HG03520 (cell line): ENCODE results near the gene ANK3.

Source experiments
- ATAC-seq: cut with Tn5 transposase; IDR thresholded peaks from one replicate; pipeline ENCODE4 v1.9.1; 2021; ENCODE audit warnings: mild to moderate bottlenecking, moderate library complexity; ENCODE audit not compliant: unreplicated experiment

ANK3 gene

DNA sequence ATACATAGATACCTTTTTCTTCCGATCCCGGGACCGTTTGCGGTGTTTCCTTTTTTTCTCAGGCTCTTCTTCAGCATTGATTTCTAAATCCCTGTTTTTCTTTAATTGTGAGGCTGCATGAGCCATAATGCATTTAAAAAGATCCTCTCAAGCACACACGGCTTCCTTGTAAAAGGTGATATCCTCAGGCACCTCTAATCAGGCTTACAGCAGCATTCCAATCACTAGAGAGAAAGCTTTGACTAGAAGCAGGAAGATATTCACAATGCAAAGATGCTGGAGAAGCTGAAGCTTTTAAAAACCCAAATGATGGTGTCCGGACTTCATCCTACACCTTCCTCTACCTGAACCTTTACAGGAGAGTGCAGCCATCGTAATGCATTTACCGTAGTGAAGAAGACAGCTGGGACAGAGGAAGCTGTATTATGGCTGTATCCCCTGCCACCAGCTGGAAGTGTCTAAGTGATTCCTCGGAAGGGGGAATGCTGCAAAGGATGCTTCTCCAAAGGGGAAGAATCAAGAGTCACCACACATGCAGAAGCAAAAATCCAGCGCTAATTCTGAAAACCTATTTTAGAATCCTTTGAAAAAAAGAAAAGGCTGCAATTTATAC, at the start of gene ANK3:
Gene ANK3, minus strand, starts transcription at position 463 of the 613 bp plus-strand sequence. Its CDS starts 337 bp downstream, at position 126.
- no peak for ATAC-seq

DNA sequence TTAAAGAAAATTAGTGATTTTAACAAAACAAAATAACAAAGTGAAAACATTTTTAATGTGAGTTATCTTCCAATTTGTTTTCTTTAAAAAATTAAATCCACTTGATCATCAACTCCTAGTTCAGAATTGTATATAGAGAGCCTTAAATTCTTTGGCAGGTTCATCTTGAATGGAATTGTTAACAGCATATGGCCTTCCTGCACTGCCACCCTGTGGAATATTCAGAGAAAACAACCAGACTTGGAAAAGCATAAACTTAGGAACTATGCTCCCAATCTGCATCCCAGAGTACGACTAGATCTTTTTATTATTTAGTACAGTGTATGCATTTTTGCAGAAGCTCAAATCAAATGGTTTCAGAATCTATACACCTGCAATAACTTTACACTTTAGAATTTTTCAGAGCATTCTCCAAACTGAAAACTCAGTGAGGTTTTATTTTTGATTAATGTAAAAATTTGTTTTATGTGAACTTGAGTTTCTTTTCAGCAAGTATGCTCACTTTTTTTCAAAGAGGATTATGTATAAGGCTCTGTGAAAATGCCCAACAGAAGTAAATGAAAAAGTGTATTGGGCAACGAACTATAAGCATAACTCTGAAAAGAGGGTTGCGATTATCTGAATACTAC, 44.9 kb upstream of the ANK3 start:
- ATAC-seq, result peak; percentile 61

DNA sequence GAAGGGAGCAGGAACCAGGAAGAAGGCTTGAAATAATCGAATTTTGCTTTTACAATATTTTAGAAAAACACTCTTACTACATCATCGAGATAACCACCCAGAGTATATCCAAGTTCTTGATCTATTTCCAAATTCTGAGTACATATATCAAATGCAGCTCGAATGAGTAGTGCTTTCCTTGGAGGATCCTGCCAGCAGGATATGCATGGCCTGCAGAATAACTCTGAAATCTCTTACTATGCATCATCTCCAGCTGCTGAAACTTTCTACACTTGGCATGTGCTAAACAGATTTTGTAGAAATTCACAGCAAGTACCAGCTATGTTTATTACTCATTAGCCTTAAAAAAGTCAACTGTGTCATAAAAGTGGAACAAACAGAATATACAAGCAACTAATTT, 44.0 kb upstream of the ANK3 start:
- no peak for ATAC-seq

DNA sequence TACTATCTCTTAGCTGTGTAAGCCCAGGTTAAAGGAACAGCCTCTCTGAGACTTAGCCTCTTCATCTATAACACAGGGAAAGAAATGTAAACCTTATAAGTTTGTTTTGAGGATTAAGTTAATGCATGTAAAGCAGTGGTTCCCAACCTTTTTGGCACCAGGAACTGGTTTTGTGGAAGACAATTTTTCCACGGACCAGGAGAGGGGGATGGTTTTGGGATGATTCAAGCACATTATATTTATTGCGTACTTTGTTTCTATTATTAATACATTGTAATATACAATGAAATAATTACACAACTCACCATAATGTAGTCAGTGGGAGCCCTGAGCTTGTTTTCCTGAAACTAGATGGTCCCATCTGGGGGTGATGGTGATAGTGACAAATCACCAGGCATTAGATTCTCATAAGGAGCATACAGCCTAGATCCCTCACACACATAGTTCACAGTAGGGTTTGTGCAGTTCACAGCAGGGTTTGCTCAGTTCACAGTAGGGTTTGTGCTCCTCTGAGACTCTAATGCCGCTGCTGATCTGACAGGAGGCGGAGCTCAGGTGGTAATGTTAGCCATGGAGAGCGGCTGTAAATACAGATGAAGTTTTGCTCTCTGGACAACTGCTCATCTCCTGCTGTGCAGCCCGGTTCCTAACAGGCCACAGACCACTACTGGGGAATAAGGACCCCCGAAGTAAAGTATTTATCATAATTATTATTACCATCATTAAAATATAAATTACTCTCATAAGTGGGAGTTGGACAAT, 41.3 kb upstream of the ANK3 start:
- ATAC-seq, result no peak

DNA sequence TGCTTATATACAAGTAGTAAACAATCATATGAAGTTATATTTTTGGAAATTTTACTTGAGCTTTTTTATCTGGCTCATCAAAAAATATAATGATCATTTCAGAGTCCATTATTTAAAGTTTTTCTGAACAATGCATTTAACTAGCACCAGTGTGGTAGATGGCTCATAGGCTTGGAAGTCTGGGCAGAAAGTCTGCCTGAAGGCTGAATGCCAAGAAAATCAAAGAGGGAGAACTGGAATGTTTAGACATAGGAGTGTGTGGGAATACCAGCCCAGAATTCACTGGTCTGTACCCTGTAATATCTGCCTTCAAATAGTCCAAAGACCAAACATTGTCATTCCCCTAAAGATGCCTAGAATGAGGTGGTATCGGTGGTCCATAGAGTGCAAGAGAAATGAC, 40.3 kb upstream of the ANK3 start:
- no peak for ATAC-seq

DNA sequence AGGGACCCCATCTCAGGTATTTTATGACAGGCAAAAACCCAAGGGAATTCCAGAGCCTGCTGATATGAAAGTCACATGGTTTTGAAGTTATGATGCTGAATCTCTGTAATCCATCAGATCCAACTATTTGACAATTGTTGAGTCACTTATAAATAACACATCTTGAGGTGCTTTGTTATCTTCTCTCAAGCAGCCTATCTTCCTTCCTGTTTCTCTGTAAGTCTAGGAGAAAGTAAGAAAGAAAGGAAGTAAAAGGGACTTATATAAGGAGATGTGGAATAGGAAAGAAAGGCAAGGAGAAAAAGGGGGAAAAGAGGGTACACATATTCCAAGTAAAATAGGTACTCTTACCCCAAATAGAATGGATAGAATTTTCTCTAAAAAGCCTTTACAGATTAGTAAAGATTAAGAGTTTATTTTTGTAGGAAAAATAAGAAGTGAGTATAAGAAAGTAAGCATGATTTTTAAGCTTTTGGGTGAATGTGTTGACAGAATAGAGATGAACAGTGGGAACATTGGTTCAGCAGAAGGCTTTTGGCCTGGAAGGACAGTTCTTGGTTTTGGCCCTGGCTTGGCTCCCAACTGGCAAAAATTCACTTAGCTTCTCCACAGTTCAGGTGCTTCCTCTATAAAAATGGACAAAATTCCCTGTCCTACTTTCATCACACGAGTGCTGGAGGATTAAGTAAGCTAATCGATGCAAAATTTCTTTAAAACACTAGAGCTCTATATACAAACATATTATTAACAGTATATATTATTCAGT, 39.6 kb upstream of the ANK3 start:
- no peak for ATAC-seq

DNA sequence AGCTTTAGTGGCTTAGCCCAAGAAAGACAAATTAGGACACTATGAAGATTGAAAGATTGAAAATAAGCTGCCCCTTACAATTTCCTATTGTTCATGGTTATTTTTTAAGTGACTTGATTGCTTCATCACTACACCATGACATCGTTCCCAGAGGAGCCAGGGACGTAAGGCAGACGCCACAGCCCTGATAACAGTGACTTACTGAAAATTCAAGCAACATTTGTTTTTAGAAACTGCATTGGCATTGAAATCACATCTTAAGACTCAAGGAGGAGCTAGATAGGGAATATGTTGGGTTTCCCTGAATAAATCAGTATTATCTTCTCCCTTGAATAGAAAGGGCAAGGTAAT, 38.7 kb upstream of the ANK3 start:
- ATAC-seq, result no peak

DNA sequence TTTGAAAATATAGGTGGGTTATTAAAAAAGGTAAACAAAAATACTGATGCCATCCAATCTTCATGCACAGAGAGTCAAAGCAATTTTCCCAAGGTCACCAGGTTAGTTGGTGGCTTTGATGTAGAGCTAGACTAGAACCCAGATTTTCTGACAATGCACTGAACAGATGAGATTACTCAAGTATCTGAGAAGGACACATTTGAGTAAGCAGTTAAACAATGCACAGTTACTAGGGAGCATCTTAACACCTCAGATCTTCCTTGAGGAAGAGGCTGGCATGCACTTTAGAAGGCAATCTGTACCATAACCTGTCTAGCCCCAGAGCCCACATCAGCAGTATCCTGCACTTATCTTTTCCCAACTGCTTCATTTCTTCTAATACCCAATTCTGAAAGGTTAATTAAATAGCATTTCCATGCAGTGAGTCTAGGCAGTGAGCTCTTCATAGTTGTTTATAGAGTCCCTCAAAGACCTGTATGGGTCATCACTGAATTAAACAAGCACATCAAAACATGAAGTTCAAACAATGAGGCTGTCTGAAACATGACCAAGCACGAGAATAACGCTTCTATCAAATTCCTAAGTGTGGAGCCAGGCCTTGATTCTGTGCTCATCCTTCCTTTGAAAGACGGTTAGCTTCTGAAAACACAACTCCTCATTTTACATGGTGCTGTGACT, 38.2 kb upstream of the ANK3 start:
- ATAC-seq, result no peak

DNA sequence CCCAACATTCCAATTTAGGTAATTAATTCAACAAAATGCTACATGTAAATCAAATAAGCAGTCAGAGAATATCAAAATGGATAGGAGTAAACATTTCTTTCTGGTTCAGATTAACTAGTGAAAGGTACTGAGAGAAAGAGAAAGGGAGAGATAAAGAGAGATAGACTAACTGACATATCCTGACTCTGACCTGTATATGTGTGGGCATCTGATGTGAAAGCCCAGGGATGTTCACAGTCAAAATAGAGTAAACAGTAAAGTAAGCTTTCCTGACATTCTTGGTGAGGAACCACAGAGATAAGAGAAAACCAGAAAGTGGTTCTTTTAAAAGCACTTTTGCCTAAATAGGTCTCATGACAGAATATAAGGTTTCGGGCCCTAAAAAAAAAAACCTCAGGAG, 37.5 kb upstream of the ANK3 start:
- ATAC-seq, result no peak

DNA sequence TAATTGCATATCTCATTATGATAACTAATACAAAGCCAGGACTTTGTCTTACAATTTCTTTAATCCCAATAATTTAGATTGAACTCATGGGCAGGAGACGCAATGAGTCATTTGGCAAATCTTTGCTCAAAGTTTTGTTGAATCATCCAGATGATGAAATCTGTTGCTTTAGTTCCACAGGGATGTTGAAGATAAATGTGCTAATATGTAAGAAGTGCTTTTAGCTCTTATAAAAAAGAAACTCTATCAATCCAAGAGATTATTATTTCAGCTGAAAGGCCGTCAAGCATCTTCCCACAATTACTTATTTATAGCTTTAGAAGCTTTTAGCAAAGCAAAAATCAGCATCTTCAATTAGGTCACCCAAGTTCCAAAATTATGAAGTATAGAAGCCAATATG, 36.8 kb upstream of the ANK3 start:
- no peak for ATAC-seq

DNA sequence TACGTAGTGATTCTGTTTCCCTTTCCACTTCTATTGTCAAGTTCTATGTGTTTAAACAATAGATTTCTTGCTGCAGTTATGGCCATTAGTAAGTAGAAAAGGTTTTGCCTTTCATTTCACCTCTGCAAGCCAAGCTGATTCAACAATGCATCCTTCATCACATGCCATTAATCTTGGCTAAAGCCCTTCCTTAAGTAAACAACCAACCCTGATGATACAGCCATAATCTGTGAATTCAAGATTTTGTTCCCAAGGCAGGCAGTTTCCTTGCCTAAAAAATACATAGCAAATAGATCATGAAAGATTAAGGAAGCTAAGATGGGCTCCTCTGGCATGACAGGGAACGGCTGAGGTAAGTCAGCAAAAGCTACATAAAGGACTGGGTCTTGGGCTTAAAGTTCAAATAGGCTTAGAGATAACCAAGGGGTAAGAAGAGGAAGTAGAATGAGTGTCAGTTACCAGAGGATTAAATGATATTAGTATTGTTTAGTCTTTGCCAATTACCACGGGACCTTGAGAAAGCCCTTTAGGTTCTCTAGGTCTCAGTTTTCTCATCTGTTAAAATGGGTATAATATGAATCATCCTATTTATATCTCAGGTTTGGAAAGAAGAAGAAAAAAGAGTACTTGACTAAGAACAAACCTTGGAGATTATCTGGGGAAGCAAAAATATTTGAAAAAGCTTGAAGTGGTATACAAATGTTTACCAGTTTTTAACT, 35.9 kb upstream of the ANK3 start:
- no peak for ATAC-seq

DNA sequence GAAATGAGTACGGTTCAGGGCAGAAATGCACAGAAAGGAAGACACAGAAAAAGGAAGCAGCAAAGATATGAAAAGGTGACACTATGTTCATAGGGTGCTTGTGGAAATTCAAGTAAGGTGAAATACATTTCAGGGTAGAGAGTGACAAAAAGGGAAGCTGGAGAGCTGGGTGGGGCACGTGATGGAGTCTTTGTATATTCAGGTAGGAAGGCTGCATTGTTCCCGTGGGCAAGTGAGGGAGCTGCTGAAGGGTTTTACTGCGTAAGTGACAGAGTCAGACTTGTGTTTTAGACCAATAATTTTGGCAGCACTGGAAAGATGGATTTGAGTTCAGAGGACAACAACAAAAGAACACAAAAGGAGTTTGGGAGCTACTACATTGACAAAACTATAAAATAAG, 35.3 kb upstream of the ANK3 start:
- no peak for ATAC-seq

DNA sequence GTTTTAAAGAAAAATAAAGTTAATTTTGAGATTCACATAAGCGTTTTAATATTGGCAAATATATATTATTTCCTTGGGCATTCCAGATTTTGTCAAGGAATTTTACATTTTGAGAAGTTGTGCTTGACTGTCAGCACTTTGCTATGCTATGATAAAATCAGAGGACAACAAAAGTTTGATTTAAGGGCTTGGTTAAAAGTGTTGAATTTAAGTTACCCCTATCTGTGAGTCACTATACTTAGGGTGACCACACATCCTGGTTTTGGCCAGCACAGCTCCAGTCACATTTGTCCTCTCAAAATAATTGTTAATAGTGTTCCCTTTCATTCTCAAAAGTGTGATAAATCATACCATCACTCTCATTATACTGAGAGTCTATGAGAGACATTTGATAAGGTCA, 34.2 kb upstream of the ANK3 start:
- no peak for ATAC-seq

DNA sequence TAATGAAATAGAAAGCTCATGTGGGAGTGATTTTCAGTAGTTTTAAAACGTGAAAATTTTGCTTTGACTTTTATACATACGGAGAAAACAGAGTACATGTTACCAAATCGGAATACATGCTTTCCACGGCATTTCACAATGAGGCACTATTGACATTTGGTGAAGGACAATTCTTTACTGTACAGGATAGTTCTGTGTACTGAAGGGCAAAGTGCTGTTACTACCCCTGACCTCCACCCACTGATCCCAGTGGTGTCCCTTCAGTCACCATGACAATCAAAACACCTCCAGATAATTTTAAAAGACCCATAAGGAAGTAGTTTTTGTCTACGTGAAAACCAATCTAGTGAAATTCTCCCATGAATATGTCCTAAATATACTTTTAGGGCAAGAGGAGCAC, 33.1 kb upstream of the ANK3 start:
- ATAC-seq, result no peak

DNA sequence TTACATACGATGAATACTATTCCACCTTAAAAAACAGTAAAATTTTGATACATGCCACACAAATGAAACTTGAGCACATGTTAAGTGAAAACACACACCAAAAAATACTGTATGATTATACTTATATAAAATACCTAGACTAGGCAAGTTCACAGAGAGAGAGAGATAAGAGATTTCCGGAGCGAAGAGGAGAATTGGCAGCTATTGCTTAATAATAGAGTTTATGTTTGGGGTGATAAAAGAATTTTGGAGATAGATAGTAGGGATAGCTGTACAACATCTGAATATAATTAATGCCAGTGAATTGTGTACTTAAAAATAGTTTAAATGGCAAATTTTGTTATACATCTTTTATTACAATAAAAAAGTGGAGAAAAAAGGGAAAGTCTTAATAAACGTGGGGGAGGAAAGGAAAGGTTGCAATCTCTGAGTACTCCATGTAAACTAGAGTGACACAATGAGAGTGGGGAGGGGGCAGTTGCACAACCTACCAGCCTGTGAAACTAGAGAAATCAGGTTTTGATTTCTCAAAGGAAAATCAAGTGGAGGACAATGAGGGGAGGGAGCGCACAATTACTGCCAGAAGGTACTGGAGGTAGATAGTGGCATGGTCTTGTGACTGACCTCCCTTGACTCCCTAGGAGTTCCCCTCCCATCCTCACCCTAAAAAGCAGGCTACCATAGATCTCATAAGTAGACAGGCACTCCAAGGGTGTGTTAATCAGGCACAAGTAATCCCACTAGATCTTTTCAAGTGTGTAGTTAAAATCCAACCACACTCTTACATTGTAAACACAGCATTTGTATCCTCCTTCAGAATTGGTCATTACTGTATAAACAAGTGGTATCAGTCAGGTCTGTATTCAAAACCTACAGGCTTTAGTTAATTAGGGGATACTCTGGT, 31.6 kb upstream of the ANK3 start:
- ATAC-seq, result no peak

DNA sequence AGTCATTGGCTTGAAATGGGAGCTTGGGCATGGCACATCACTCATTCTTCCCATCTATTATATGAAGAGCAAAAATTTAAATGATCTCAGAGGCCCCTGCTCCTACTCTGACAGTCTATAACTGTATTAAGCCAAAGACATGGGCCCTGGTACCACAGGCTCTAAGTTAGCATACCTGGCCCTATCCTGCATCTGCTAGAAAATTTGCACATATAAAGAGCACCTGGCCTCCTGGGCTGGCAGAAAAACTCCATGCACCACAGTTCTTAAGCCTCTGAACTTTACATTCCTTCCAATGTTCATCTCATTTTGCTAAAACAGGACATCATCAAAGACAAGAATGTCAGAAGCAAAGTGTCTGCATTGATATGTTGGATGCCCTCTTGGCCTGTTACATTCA, 29.6 kb upstream of the ANK3 start:
- ATAC-seq, result no peak

DNA sequence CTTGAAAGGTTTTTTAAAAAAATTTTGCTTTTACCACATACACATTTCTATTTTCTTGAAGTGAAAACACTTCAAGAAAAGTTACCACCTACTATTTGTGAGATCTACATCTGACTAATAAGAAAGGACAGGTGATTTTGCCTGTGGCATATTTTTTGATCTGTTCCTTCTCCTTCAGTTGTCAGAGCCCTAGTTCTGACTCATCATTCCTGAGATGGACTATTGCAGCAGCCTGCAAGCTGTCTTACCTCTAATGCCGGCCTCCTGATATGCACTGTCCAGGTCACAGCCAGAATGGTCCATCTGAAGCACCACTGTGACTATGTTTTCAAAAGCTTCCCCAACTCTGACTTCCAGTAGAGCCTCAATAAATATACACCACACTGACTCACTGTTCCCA, 28.2 kb upstream of the ANK3 start:
- no peak for ATAC-seq

DNA sequence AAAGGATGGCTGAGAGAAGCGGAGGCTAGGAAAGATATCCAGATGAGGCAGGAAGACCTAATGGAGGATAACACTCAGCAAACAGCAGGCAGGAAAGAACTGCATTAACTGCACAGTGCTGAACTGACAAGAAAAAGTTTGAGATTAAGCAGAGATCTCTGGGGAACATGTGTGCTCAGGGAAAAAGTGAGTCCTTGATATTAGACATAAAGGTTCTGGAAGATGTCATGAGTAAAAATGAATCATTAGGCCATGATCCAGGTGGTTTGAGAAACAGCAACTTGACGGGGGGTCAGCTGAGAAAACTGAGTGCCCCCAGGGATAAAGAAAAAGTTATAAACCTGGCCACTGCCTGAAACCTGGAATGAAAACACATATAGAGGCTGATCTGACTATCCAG, 27.3 kb upstream of the ANK3 start:
- ATAC-seq, result no peak

DNA sequence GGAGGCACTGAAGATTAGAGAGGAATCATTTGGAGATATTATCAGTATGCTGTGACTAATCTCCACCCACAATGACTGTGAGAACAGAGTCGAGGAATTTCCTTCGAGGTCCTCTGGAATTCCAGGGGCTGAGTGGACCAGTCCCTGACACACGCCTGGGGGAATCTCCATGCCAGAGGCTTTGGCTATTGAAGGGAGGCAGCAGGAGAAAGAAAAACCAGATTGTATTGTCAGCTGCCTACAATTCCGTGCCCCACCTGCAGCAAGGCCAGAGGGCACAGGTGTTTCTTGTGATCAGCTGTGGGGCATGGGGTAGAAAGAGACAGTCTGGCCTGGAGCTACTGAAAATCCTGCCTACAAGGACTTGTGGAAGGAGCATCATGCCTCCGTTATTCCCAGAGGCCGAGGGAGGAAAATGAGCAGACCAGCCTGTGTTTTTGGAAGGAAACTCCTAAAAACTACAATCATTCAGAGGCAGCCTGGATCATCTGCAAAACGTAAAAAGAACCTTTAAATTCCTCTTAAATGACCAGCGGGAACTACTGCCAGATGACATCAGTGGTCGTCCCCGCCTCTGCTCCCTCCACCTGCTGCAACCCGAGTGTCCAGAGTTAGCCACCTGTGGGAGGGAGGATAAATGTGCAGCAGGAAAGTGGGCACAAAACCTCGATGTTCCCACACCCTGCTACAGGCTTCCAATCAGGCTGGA, 25.4 kb upstream of the ANK3 start:
- ATAC-seq, result no peak
